Thyroid gland (tissue), 4 donors: ENCODE data around the gene KIF16B. TPM values are rescaled to one million over a fixed set of nuclear protein-coding genes. Genes with fewer than 3 reads are reported as not detected.

Experiments
- DNase-seq, 2 donors: peaks; one replicate each; pipeline ENCODE4 v3.0.0-alpha.2; 2019
- H3K27ac ChIP-seq, 3 donors: fragments of 200-600 bp; sonication (generic); 1 replicate in 2 of 3; 2 replicates in 1 of 3; pipeline ENCODE4 v1.5.1; 2016 to 2019; ENCODE audit warnings: mild to moderate bottlenecking in 1 of 3, moderate library complexity in 1 of 3
- H3K27me3 ChIP-seq: fragments of 200-600 bp; sonication (generic); one replicate; pipeline ENCODE4 v1.5.1; 2019
- H3K36me3 ChIP-seq, 2 donors: fragments of 200-600 bp; sonication (generic); one replicate each; pipeline ENCODE4 v1.5.1; 2016 to 2019
- H3K4me1 ChIP-seq, 2 donors: fragments of 200-600 bp; sonication (generic); one replicate each; pipeline ENCODE4 v1.5.1; 2017 to 2019
- H3K4me3 ChIP-seq, 3 donors: fragments of 200-600 bp; sonication (generic); replicated peaks in 1 of 3; 1 replicate in 2 of 3; 2 replicates in 1 of 3; pipeline ENCODE4 v1.5.1; 2016; ENCODE audit warnings: mild to moderate bottlenecking in 1 of 3
- H3K9me3 ChIP-seq: fragments of 200-600 bp; sonication (generic); one replicate; pipeline ENCODE4 v1.5.1; 2017
- CTCF ChIP-seq, 6 experiments: fragments of 200-600 bp in 3 of 6; fragments of 450-650 bp in 3 of 6; sonication (generic) in 3 of 6; IDR thresholded peaks; one replicate each; pipeline ENCODE4 v1.5.1; 2016 to 2019; ENCODE audit warnings: antibody characterized with exemption in 6 of 6, mild to moderate bottlenecking in 2 of 6, inconsistent platforms in 1 of 6, moderate library complexity in 1 of 6
- POLR2A ChIP-seq, 2 donors: fragments of 450-650 bp; IDR thresholded peaks; one replicate each; pipeline ENCODE4 v1.6.1; 2017; ENCODE audit warnings: antibody characterized with exemption in 2 of 2, mild to moderate bottlenecking in 2 of 2, moderate library complexity in 1 of 2
- WGBS, 2 donors: methylation state at CpG; one replicate each; pipeline ENCODE4 v1.1.5; 2017; 5-methylcytosine and 5-hydroxymethylcytosine counted together
- intact Hi-C: fragments of 100-400 bp; cut with DNase I; formaldehyde crosslinking; loops from one replicate; pipeline ENCODE4 v1.15.1; 2023
- total RNA-seq, 4 donors: library from RNA; depleted of rRNA; stranded (reverse); fragments of >200 nt; gene quantifications; one replicate each; pipeline ENCODE4 v1.2.3, GENCODE V29; 2016

The KIF16B gene
- total RNA-seq, 4 donors from 2014 or later: 18.5 to 32.8 (median 28.6) TPM

- TF ChIP-seq POLR2A (IDR thresholded peaks at IDR 0.05) (no peak), CTCF (IDR thresholded peaks at IDR 0.05) (no peak)
- Histone ChIP-seq H3K9me3 (no peaks in the 10 kb centered on the region), H3K27ac (peak overlapping the region in 2 of 3 donors; percentile 17 to 36), H3K36me3 (no peaks in the 10 kb centered on the region), H3K4me1 (peaks cover 7% of the 10 kb centered on the region in 2 donors), H3K27me3 (no peaks in the 10 kb centered on the region), H3K4me3 (no peak overlapping the region)
- WGBS, 2 donors: 26 to 49% methylated on average over 4 of the region's 4 CpGs
- DNase-seq: peak; percentile 36 to 65
- intact Hi-C loops: no loop called here
These were observed 176.2 kb downstream of the KIF16B start for GRCh38 chr20:16397086-16397485.

- H3K9me3 ChIP-seq: no peaks in the 10 kb centered on the region
- 96 to 100% methylated on average over 1 of the region's 1 CpG for WGBS, 2 donors
- peaks cover 7% of the 10 kb centered on the region in 2 donors for H3K4me1 ChIP-seq
- DNase-seq: no peak
- intact Hi-C loops: no loop called here
- H3K27ac ChIP-seq: no peak overlapping the region
- no peaks in the 10 kb centered on the region for H3K36me3 ChIP-seq
- TF ChIP-seq CTCF (IDR thresholded peaks at IDR 0.05): no peak
- no peak for TF ChIP-seq POLR2A (IDR thresholded peaks at IDR 0.05)
- no peaks in the 10 kb centered on the region for H3K27me3 ChIP-seq
- no peak overlapping the region for H3K4me3 ChIP-seq
These were observed 177.9 kb downstream of the KIF16B start for GRCh38 chr20:16395366-16395765.

GRCh38 chr20:16394784-16395183 lies 178.5 kb downstream of the KIF16B start:
- intact Hi-C loops: no loop called here
- Histone ChIP-seq H3K9me3 (no peaks in the 10 kb centered on the region), H3K27ac (no peak overlapping the region), H3K4me1 (peaks cover 7% of the 10 kb centered on the region in 2 donors), H3K36me3 (no peaks in the 10 kb centered on the region), H3K27me3 (no peaks in the 10 kb centered on the region), H3K4me3 (no peak overlapping the region)
- 71 to 95% methylated on average over 4 of the region's 4 CpGs for WGBS, 2 donors
- no peak for DNase-seq
- TF ChIP-seq POLR2A (IDR thresholded peaks at IDR 0.05) (no peak), CTCF (IDR thresholded peaks at IDR 0.05) (no peak)

- no peak overlapping the region for H3K4me3 ChIP-seq
- no peak overlapping the region for H3K27ac ChIP-seq
- TF ChIP-seq CTCF (IDR thresholded peaks at IDR 0.05): no peak
- no peak for TF ChIP-seq POLR2A (IDR thresholded peaks at IDR 0.05)
- 94 to 95% methylated on average over 3 of the region's 3 CpGs for WGBS, 2 donors
- no peaks in the 10 kb centered on the region for H3K9me3 ChIP-seq
- intact Hi-C loops: no loop called here
- no peaks in the 10 kb centered on the region for H3K36me3 ChIP-seq
- no peaks in the 10 kb centered on the region for H3K27me3 ChIP-seq
- peaks cover 7% of the 10 kb centered on the region in 2 donors for H3K4me1 ChIP-seq
- DNase-seq: no peak
These were observed 179.4 kb downstream of the KIF16B start for GRCh38 chr20:16393836-16394235.

- no peaks in the 10 kb centered on the region for H3K27me3 ChIP-seq
- no peaks in the 10 kb centered on the region for H3K36me3 ChIP-seq
- H3K27ac ChIP-seq: no peak overlapping the region
- DNase-seq: no peak
- intact Hi-C loops: no loop called here
- peaks cover 7% of the 10 kb centered on the region in 2 donors for H3K4me1 ChIP-seq
- WGBS, 2 donors: 65 to 71% methylated on average over 2 of the region's 2 CpGs
- no peak for TF ChIP-seq CTCF (IDR thresholded peaks at IDR 0.05)
- no peak for TF ChIP-seq POLR2A (IDR thresholded peaks at IDR 0.05)
- no peak overlapping the region for H3K4me3 ChIP-seq
- H3K9me3 ChIP-seq: no peaks in the 10 kb centered on the region
These were observed 180.0 kb downstream of the KIF16B start for GRCh38 chr20:16393297-16393696.
